K562 (cell line): ENCODE results near the gene NR5A1.

ENCODE experiments used
- NKRF ChIP-seq: fragments of 450-650 bp; IDR thresholded peaks from 2 replicates; pipeline ENCODE4 v1.6.1; 2016; ENCODE audit warnings: borderline replicate concordance
- SMARCE1 ChIP-seq: fragments of 450-650 bp; IDR thresholded peaks from 2 replicates; pipeline ENCODE4 v1.7.1; 2016; ENCODE audit warnings: mild to moderate bottlenecking
- ZNF79 ChIP-seq: fragments of 250-450 bp; sonication (Bioruptor Pico); IDR thresholded peaks from 2 replicates; pipeline ENCODE4 v1.4.0; 2020; ENCODE audit warnings: low read depth, mild to moderate bottlenecking, moderate library complexity
- ZZZ3 ChIP-seq: fragments of 450-650 bp; IDR thresholded peaks from 2 replicates; pipeline ENCODE4 v1.6.1; 2016; ENCODE audit warnings: antibody characterized with exemption, mild to moderate bottlenecking, moderate library complexity

DNA sequence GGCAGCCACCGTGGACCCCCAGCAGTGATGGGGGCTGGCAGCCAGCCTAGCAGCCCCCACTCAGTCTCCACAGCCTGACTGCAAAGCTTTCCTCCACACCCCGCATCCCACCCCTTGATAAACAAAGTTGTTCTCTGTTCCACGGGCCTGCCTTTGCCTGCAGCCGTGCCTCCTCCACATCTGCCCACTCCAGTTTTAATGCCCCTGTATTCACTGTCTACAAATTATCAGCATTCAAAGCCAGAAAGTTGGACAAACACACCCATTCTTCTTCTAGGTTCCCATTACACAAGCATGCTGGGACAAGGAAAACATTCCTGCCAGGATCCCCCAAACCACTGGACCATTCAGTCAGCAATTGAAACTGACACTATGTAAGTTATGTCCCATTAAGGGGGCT is 23.0 kb upstream of the NR5A1 start:
- TF ChIP-seq ZNF79 (CRISPR knock-in tag) = no peak
- no peak for TF ChIP-seq NKRF
- no peak for TF ChIP-seq SMARCE1
- no peak for TF ChIP-seq ZZZ3
